Peyer's patch (tissue), 4 donors: Measurements from ENCODE around the gene PLPP1.

Source experiments
- CTCF ChIP-seq, 6 experiments: fragments of 450-650 bp in 4 of 6; fragments of 200-600 bp in 2 of 6; sonication (generic) in 1 of 6; IDR thresholded peaks; one replicate each; pipeline ENCODE4 v1.5.1; 2017 to 2019; ENCODE audit warnings: antibody characterized with exemption in 6 of 6, mild to moderate bottlenecking in 3 of 6, moderate library complexity in 1 of 6
- POLR2A ChIP-seq, 2 donors: fragments of 450-650 bp; IDR thresholded peaks; one replicate each; pipeline ENCODE4 v1.5.1; 2017; ENCODE audit warnings: antibody characterized with exemption in 2 of 2, mild to moderate bottlenecking in 2 of 2, moderate library complexity in 2 of 2

DNA sequence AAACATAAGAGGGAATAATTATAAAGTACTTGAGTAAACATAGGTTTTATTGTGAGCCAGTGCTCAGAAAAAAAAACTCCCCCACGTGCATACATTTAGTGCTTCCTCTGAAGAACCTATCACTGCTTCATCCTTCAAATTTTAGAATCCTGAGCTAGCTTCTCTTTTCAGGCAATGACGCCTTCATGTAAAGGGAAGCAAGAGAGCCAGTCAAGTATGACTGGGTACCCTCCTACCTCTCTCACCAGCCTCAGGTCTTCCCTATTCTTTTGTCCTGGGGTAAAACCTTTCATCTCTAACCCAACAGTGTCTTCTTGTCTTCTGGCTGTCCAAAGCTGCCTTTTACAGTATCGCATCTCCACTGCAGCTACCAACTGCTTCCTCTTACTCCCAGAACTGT, 32.0 kb downstream of the PLPP1 start:
- no peak for TF ChIP-seq POLR2A (IDR thresholded peaks at IDR 0.05)
- TF ChIP-seq CTCF (IDR thresholded peaks at IDR 0.05) = no peak
